Transverse colon (tissue), 4 donors: Measurements from ENCODE around the gene GTF2A2.

ENCODE experiments used
- CTCF ChIP-seq, 5 experiments: fragments of 200-600 bp in 3 of 5; fragments of 450-650 bp in 2 of 5; sonication (generic) in 3 of 5; IDR thresholded peaks; 1 replicate in 2 of 5; 2 replicates in 3 of 5; pipeline ENCODE4 v1.5.1; 2016 to 2017; ENCODE audit warnings: antibody characterized with exemption in 5 of 5, inconsistent platforms in 3 of 5, mild to moderate bottlenecking in 2 of 5, moderate library complexity in 1 of 5
- EP300 ChIP-seq: sonication (generic); formaldehyde crosslinking; IDR thresholded peaks from one replicate; pipeline ENCODE4 v1.6.1; 2017; ENCODE audit warnings: antibody characterized with exemption, low read depth
- POLR2A ChIP-seq: fragments of 450-650 bp; IDR thresholded peaks from one replicate; pipeline ENCODE4 v1.6.1; 2016; ENCODE audit warnings: antibody characterized with exemption, mild to moderate bottlenecking, moderate library complexity
- POLR2AphosphoS5 ChIP-seq, 3 donors: sonication (generic); formaldehyde crosslinking; IDR thresholded peaks; one replicate each; pipeline ENCODE4 v1.6.1; 2016; ENCODE audit warnings: antibody characterized with exemption in 3 of 3

GRCh38 chr15:59615661-59616060 lies 41.7 kb downstream of the GTF2A2 start:
- TF ChIP-seq CTCF (IDR thresholded peaks at IDR 0.05) (no peak), EP300 (no peak), POLR2A (no peak), POLR2AphosphoS5 (IDR thresholded peaks at IDR 0.05) (no peak)
